Activated T-helper 1 cell treated with anti-CD3 and anti-CD28 coated beads, Interleukin-2, amount 50 U/mL, for 16 hours (primary cell): Measurements from ENCODE around the gene MICAL2.

Experiments
- DNase-seq, 2 donors: peaks; one replicate each; pipeline ENCODE4 v3.0.0-alpha.2; 2020; ENCODE audit warnings: low read depth in 1 of 2, low spot score in 1 of 2

The MICAL2 gene

GRCh38 chr11:12263141-12263693 is 152.8 kb downstream of the MICAL2 start:
- DNase-seq, result no peak

GRCh38 chr11:12264361-12264760 is 154.0 kb downstream of the MICAL2 start:
- DNase-seq, result no peak

- DNase-seq, result no peak
Measured at GRCh38 chr11:12266132-12266531, 155.7 kb downstream of the MICAL2 start.

GRCh38 chr11:12266943-12267342 is 156.6 kb downstream of the MICAL2 start:
- no peak for DNase-seq

GRCh38 chr11:12267921-12268320 is 157.5 kb downstream of the MICAL2 start:
- DNase-seq, result no peak

- no peak for DNase-seq
Measured at GRCh38 chr11:12269104-12269441, 158.7 kb downstream of the MICAL2 start.

GRCh38 chr11:12269446-12270214 is 159.2 kb downstream of the MICAL2 start:
- no peak for DNase-seq

- DNase-seq, result no peak
Measured at GRCh38 chr11:12270215-12270797, 159.9 kb downstream of the MICAL2 start.

- DNase-seq, result no peak
Measured at GRCh38 chr11:12270817-12271216, 160.4 kb downstream of the MICAL2 start.

GRCh38 chr11:12271241-12271640 is 160.9 kb downstream of the MICAL2 start:
- no peak for DNase-seq

- DNase-seq, result no peak
Measured at GRCh38 chr11:12271826-12272366, 161.5 kb downstream of the MICAL2 start.

- no peak for DNase-seq
Measured at GRCh38 chr11:12272821-12273617, 162.6 kb downstream of the MICAL2 start.

GRCh38 chr11:12273618-12273995 is 163.2 kb downstream of the MICAL2 start:
- DNase-seq, result no peak

- no peak for DNase-seq
Measured at GRCh38 chr11:12274056-12274455, 163.7 kb downstream of the MICAL2 start.

GRCh38 chr11:12274558-12275197 is 164.3 kb downstream of the MICAL2 start:
- no peak for DNase-seq

- no peak for DNase-seq
Measured at GRCh38 chr11:12275818-12276217, 165.4 kb downstream of the MICAL2 start.

- no peak for DNase-seq
Measured at GRCh38 chr11:12276356-12276755, 166.0 kb downstream of the MICAL2 start.

GRCh38 chr11:12276831-12277475 is 166.6 kb downstream of the MICAL2 start:
- no peak for DNase-seq

GRCh38 chr11:12278766-12279671 is 168.6 kb downstream of the MICAL2 start:
- DNase-seq, result no peak

GRCh38 chr11:12279672-12280108 is 169.3 kb downstream of the MICAL2 start:
- DNase-seq, result no peak
